Parathyroid adenoma (tissue), 2 donors: Measurements from ENCODE around the gene PRIMPOL.
"Not testable (repeated sequence)": the region's sequence is repeated elsewhere in the genome, so short reads cannot be mapped to it uniquely, and the experiment has no call there.

ENCODE experiments used
- H2AFZ ChIP-seq: fragments of 300-600 bp; sonication (generic); one replicate; pipeline ENCODE4 v1.7.0; 2017; ENCODE audit warnings: antibody characterized with exemption, mild to moderate bottlenecking
- H3K27ac ChIP-seq: fragments of 300-600 bp; sonication (generic); one replicate; pipeline ENCODE4 v1.7.0; 2017
- H3K27me3 ChIP-seq: fragments of 300-600 bp; sonication (generic); one replicate; pipeline ENCODE4 v1.7.0; 2017; ENCODE audit warnings: low read length; ENCODE audit not compliant: control insufficient read depth, insufficient read depth
- H3K36me3 ChIP-seq: fragments of 300-600 bp; sonication (generic); one replicate; pipeline ENCODE4 v1.7.0; 2017; ENCODE audit warnings: low read length; ENCODE audit not compliant: control insufficient read depth, insufficient read depth
- H3K4me1 ChIP-seq: fragments of 300-600 bp; sonication (generic); one replicate; pipeline ENCODE4 v1.7.0; 2017; ENCODE audit warnings: control low read depth
- H3K4me2 ChIP-seq: fragments of 300-600 bp; sonication (generic); one replicate; pipeline ENCODE4 v1.7.0; 2017; ENCODE audit warnings: low read length
- H3K4me3 ChIP-seq: fragments of 300-600 bp; sonication (generic); one replicate; pipeline ENCODE4 v1.7.0; 2017; ENCODE audit warnings: low read depth, low read length
- H3K79me2 ChIP-seq: fragments of 300-600 bp; sonication (generic); one replicate; pipeline ENCODE4 v1.7.0; 2017; ENCODE audit warnings: control low read depth
- H3K9ac ChIP-seq: fragments of 300-600 bp; sonication (generic); one replicate; pipeline ENCODE4 v1.7.0; 2017; ENCODE audit warnings: mild to moderate bottlenecking
- H3K9me3 ChIP-seq: fragments of 300-600 bp; sonication (generic); one replicate; pipeline ENCODE4 v1.7.0; 2017; ENCODE audit warnings: low read length; ENCODE audit not compliant: control insufficient read depth
- CTCF ChIP-seq: fragments of 300-600 bp; sonication (generic); IDR thresholded peaks from one replicate; pipeline ENCODE4 v1.7.0; 2017; ENCODE audit warnings: antibody characterized with exemption, mild to moderate bottlenecking
- donor health status: primary hyperparathyroidism.

PRIMPOL gene

GRCh38 chr4:184614509-184614908 lies 35.0 kb upstream of the PRIMPOL start:
- Histone ChIP-seq H3K36me3 (no peaks in the 10 kb centered on the region), H3K79me2 (no peaks in the 10 kb centered on the region), H3K27ac (no peak overlapping the region), H3K9ac (no peak overlapping the region), H3K4me2 (no peak overlapping the region), H3K4me1 (no peaks in the 10 kb centered on the region), H2AFZ (no peak overlapping the region), H3K4me3 (no peak overlapping the region), H3K27me3 (no peaks in the 10 kb centered on the region), H3K9me3 (no peaks in the 10 kb centered on the region)
- TF ChIP-seq CTCF = no peak

GRCh38 chr4:184616168-184616567 lies 33.4 kb upstream of the PRIMPOL start:
- not testable (repeated sequence) for H3K9ac ChIP-seq, H3K36me3 ChIP-seq, H3K4me1 ChIP-seq, H3K4me3 ChIP-seq, H2AFZ ChIP-seq, H3K27me3 ChIP-seq, H3K9me3 ChIP-seq, H3K27ac ChIP-seq, H3K4me2 ChIP-seq, H3K79me2 ChIP-seq

GRCh38 chr4:184616633-184617551 lies 32.6 kb upstream of the PRIMPOL start:
- no peak overlapping the region for H3K9ac ChIP-seq
- TF ChIP-seq CTCF = no peak
- H3K79me2 ChIP-seq = no peaks in the 10 kb centered on the region
- no peaks in the 10 kb centered on the region for H3K4me1 ChIP-seq
- no peaks in the 10 kb centered on the region for H3K9me3 ChIP-seq
- H3K4me2 ChIP-seq = no peak overlapping the region
- H3K27me3 ChIP-seq = no peaks in the 10 kb centered on the region
- H3K4me3 ChIP-seq = no peak overlapping the region
- H3K36me3 ChIP-seq = no peaks in the 10 kb centered on the region
- no peak overlapping the region for H3K27ac ChIP-seq
- H2AFZ ChIP-seq = no peak overlapping the region

GRCh38 chr4:184617600-184618196 lies 31.8 kb upstream of the PRIMPOL start:
- no peaks in the 10 kb centered on the region for H3K79me2 ChIP-seq
- H3K36me3 ChIP-seq = no peaks in the 10 kb centered on the region
- TF ChIP-seq CTCF = no peak
- H3K9me3 ChIP-seq = no peaks in the 10 kb centered on the region
- no peaks in the 10 kb centered on the region for H3K27me3 ChIP-seq
- no peak overlapping the region for H3K4me2 ChIP-seq
- no peak overlapping the region for H3K9ac ChIP-seq
- H3K4me1 ChIP-seq = no peaks in the 10 kb centered on the region
- no peak overlapping the region for H3K4me3 ChIP-seq
- H3K27ac ChIP-seq = no peak overlapping the region
- H2AFZ ChIP-seq = no peak overlapping the region

GRCh38 chr4:184620212-184620867 lies 29.2 kb upstream of the PRIMPOL start:
- no peaks in the 10 kb centered on the region for H3K79me2 ChIP-seq
- H3K27ac ChIP-seq = no peak overlapping the region
- H3K4me2 ChIP-seq = no peak overlapping the region
- no peak overlapping the region for H3K9ac ChIP-seq
- H2AFZ ChIP-seq = no peak overlapping the region
- no peak overlapping the region for H3K4me3 ChIP-seq
- TF ChIP-seq CTCF = no peak
- H3K4me1 ChIP-seq = no peaks in the 10 kb centered on the region
- H3K27me3 ChIP-seq = no peaks in the 10 kb centered on the region
- H3K9me3 ChIP-seq = no peaks in the 10 kb centered on the region
- H3K36me3 ChIP-seq = no peaks in the 10 kb centered on the region
